HepG2 (cell line): ENCODE data around the gene CHTF18. TPM values are rescaled to one million over a fixed set of nuclear protein-coding genes. Genes with fewer than 3 reads are reported as not detected.

ENCODE experiments used
- GTF2F1 ChIP-seq: fragments of 150-350 bp; IDR thresholded peaks from 2 replicates; pipeline ENCODE4 v1.6.1; 2014; ENCODE audit warnings: low read length
- KDM5A ChIP-seq: fragments of 200-600 bp; sonication (generic); IDR thresholded peaks from 2 replicates; pipeline ENCODE4 v1.7.0; 2018; ENCODE audit warnings: antibody characterized with exemption, mild to moderate bottlenecking, low read length, borderline replicate concordance
- MXI1 ChIP-seq: IDR thresholded peaks from 3 replicates; pipeline ENCODE4 v1.6.1; 2012; ENCODE audit warnings: low read depth, low read length, inconsistent platforms, borderline replicate concordance
- MYC ChIP-seq: sonication (generic); formaldehyde crosslinking; IDR thresholded peaks from 2 replicates; pipeline ENCODE4 v1.9.0; 2021; ENCODE audit warnings: missing genetic modification reagents, borderline replicate concordance
- NFE2 ChIP-seq: sonication (generic); formaldehyde crosslinking; IDR thresholded peaks from 2 replicates; pipeline ENCODE4 v1.4.0; 2020; ENCODE audit warnings: missing genetic modification reagents
- PITX1 ChIP-seq: sonication (generic); formaldehyde crosslinking; IDR thresholded peaks from 2 replicates; pipeline ENCODE4 v1.5.1; 2020; ENCODE audit warnings: mild to moderate bottlenecking, missing genetic modification reagents
- SKI ChIP-seq: fragments of 450-650 bp; IDR thresholded peaks from one replicate; pipeline ENCODE4 v1.6.1; 2018; ENCODE audit warnings: mild to moderate bottlenecking; ENCODE audit not compliant: partially characterized antibody
- SP1 ChIP-seq, 2 experiments: fragments of 450-650 bp in 1 of 2; sonication (generic) in 1 of 2; formaldehyde crosslinking in 1 of 2; IDR thresholded peaks; 2 replicates each; pipeline versions ENCODE4 v1.4.0 to v1.6.1; 2016 to 2020; ENCODE audit warnings: missing genetic modification reagents in 1 of 2
- TCF7L2 ChIP-seq: IDR thresholded peaks from 2 replicates; pipeline ENCODE4 v1.6.1; 2011; ENCODE audit warnings: mild to moderate bottlenecking, low read depth, low read length, moderate library complexity
- ZBTB14 ChIP-seq: sonication (generic); formaldehyde crosslinking; IDR thresholded peaks from 2 replicates; pipeline ENCODE4 v1.4.0; 2020; ENCODE audit warnings: missing genetic modification reagents
- ZNF281 ChIP-seq: sonication (generic); formaldehyde crosslinking; IDR thresholded peaks from 2 replicates; pipeline ENCODE4 v1.4.0; 2020; ENCODE audit warnings: missing genetic modification reagents, borderline replicate concordance
- ZNF282 ChIP-seq: fragments of 450-650 bp; IDR thresholded peaks from 2 replicates; pipeline ENCODE4 v1.6.1; 2018; ENCODE audit not compliant: partially characterized antibody
- ZNF326 ChIP-seq: sonication (generic); formaldehyde crosslinking; IDR thresholded peaks from 2 replicates; pipeline ENCODE4 v1.4.0; 2020; ENCODE audit warnings: missing genetic modification reagents, borderline replicate concordance
- ZNF329 ChIP-seq: sonication (generic); formaldehyde crosslinking; IDR thresholded peaks from 2 replicates; pipeline ENCODE4 v1.9.0; 2021; ENCODE audit warnings: low read depth, mild to moderate bottlenecking, missing genetic modification reagents
- ZNF709 ChIP-seq: sonication (generic); formaldehyde crosslinking; IDR thresholded peaks from 2 replicates; pipeline ENCODE4 v1.5.0; 2020; ENCODE audit warnings: mild to moderate bottlenecking, missing genetic modification reagents
- ZNF841 ChIP-seq: sonication (generic); formaldehyde crosslinking; IDR thresholded peaks from 2 replicates; pipeline ENCODE4 v1.8.1; 2023; ENCODE audit warnings: missing genetic modification reagents, borderline replicate concordance
- ZSCAN9 ChIP-seq: IDR thresholded peaks from 2 replicates; pipeline ENCODE4 v1.6.1; 2016; ENCODE audit warnings: borderline replicate concordance
- polyA plus RNA-seq, 8 experiments: library from polyadenylated mRNA; depleted of rRNA in 3 of 8; stranded (reverse) in 7 of 8; unstranded in 1 of 8; fragments of >200 nt; fragmentation: Illumina TruSeq in 4 of 8; extraction: Trizol in 4 of 8; gene quantifications; 2 replicates each; pipeline versions ENCODE4 v1.2.1 to v1.2.3, GENCODE V29; 2011 to 2016; ENCODE audit warnings: low read depth in 4 of 8, missing spikeins in 1 of 8, mixed read lengths in 1 of 8; ENCODE audit not compliant: insufficient read depth in 1 of 8
- total RNA-seq, 5 experiments: library from RNA; depleted of rRNA; stranded (reverse); fragments of >200 nt; fragmentation: Illumina TruSeq; extraction: Trizol; gene quantifications; 2 replicates each; pipeline ENCODE4 v1.2.3, GENCODE V29; 2016; ENCODE audit warnings: low read depth in 1 of 5
- TF ChIP-seq, protein P1 (sequence below): sonication (generic); formaldehyde crosslinking; IDR thresholded peaks from 2 replicates; pipeline ENCODE4 v1.4.0; 2020; ENCODE audit warnings: missing genetic modification reagents
- TF ChIP-seq, protein P2 (sequence below): sonication (generic); formaldehyde crosslinking; conservative IDR thresholded peaks from 2 replicates; pipeline ENCODE4 v1.4.0; 2020; ENCODE audit warnings: missing genetic modification reagents

CHTF18 gene
- total and polyA plus RNA-seq, 2 of the 13 experiments (the other 11 are each of a cell fraction or from before 2014, with no cell fraction given): 8.6 to 22.9 TPM

DNA sequence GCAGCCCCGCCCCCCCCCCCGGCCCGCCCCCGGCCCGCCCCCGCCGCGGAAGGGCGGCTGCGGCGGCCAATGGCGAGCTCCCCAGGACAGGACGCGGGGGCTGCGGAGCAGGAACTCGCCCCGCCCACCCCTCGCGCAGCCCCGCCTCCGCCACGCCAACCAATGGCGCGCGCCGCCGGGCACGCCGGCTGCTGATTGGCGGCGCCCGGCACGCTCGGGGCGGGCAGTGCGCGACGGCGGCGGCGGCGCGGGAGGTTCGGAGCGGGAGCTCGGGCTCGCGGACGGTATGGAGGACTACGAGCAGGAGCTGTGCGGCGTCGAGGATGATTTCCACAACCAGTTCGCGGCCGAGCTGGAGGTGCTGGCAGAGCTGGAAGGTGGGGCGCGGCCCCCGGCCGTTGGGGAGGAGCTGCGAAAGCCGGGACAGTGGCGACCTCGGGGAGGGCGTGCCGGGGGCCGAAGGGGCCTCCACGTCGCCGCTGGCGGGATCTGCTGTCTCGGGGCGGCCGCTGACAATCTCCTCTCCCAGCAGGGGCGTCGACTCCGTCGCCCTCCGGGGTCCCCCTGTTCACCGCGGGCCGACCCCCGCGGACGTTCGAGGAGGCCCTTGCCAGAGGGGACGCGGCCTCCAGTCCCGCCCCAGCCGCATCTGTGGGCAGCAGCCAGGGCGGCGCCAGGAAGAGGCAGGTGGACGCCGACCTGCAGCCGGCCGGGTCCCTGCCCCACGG is at the start of gene CHTF18 (continued):
- TF ChIP-seq, protein P1, sequence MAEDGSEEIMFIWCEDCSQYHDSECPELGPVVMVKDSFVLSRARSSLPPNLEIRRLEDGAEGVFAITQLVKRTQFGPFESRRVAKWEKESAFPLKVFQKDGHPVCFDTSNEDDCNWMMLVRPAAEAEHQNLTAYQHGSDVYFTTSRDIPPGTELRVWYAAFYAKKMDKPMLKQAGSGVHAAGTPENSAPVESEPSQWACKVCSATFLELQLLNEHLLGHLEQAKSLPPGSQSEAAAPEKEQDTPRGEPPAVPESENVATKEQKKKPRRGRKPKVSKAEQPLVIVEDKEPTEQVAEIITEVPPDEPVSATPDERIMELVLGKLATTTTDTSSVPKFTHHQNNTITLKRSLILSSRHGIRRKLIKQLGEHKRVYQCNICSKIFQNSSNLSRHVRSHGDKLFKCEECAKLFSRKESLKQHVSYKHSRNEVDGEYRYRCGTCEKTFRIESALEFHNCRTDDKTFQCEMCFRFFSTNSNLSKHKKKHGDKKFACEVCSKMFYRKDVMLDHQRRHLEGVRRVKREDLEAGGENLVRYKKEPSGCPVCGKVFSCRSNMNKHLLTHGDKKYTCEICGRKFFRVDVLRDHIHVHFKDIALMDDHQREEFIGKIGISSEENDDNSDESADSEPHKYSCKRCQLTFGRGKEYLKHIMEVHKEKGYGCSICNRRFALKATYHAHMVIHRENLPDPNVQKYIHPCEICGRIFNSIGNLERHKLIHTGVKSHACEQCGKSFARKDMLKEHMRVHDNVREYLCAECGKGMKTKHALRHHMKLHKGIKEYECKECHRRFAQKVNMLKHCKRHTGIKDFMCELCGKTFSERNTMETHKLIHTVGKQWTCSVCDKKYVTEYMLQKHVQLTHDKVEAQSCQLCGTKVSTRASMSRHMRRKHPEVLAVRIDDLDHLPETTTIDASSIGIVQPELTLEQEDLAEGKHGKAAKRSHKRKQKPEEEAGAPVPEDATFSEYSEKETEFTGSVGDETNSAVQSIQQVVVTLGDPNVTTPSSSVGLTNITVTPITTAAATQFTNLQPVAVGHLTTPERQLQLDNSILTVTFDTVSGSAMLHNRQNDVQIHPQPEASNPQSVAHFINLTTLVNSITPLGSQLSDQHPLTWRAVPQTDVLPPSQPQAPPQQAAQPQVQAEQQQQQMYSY (CRISPR knock-in tag): 0 out of 2 replicates have a peak, but pooled peaks have one; percentile 17
- TF ChIP-seq ZBTB14: peak; percentile 11; the same call in 1 of the 2 replicates
- no peak for TF ChIP-seq ZNF841 (CRISPR knock-in tag)
- TF ChIP-seq ZNF709 (CRISPR knock-in tag): peak; percentile 67; the same call in 1 of the 2 replicates
- no peak for TF ChIP-seq GTF2F1
- no peak for TF ChIP-seq NFE2 (CRISPR knock-in tag)
- TF ChIP-seq SKI: no peak
- TF ChIP-seq ZNF326: no peak
- TF ChIP-seq MXI1: peak; percentile 87; the same call in 1 of the 3 replicates
- TF ChIP-seq ZNF282: peak; percentile 99
- no peak for TF ChIP-seq PITX1 (CRISPR knock-in tag)
- no peak for TF ChIP-seq TCF7L2
- TF ChIP-seq MYC (CRISPR knock-in tag): peak; percentile 48; the same call in 1 of the 2 replicates
- TF ChIP-seq, protein P2, sequence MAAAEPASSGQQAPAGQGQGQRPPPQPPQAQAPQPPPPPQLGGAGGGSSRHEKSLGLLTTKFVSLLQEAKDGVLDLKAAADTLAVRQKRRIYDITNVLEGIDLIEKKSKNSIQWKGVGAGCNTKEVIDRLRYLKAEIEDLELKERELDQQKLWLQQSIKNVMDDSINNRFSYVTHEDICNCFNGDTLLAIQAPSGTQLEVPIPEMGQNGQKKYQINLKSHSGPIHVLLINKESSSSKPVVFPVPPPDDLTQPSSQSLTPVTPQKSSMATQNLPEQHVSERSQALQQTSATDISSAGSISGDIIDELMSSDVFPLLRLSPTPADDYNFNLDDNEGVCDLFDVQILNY (CRISPR knock-in tag): peak; percentile 94
- no peak for TF ChIP-seq ZNF281 (CRISPR knock-in tag)
- TF ChIP-seq ZSCAN9 (CRISPR knock-in tag): no peak
- 0 out of 2 replicates have a peak, but pooled peaks have one; percentile 28 for TF ChIP-seq KDM5A
- no peak for TF ChIP-seq SP1 (IDR thresholded peaks at IDR 0.05)
- TF ChIP-seq SP1 (CRISPR knock-in tag; IDR thresholded peaks at IDR 0.05): peak; percentile 78
- TF ChIP-seq ZNF329 (CRISPR knock-in tag): 0 out of 2 replicates have a peak, but pooled peaks have one; percentile 50
